Measurements from ENCODE around the gene IQUB. TPM values are rescaled to one million over a fixed set of nuclear protein-coding genes. Genes with fewer than 3 reads are reported as not detected.
"Not testable (repeated sequence)": the region's sequence is repeated elsewhere in the genome, so short reads cannot be mapped to it uniquely, and the experiment has no call there.

Gene IQUB
- total RNA-seq, 1 experiment from 2014 or later, result 0.04 TPM

- CTCF ChIA-PET; H3K9me3 ChIP-seq (ENCODE audit: low read length); DNase-seq; H4K20me1 ChIP-seq (ENCODE audit: low read length); H3K36me3 ChIP-seq (ENCODE audit: low read depth, low read length); H3F3A ChIP-seq (ENCODE audit: low read length, unreplicated experiment); POLR2A ChIA-PET (ENCODE audit: unreplicated experiment); H3K9ac ChIP-seq (ENCODE audit: low read length); ATAC-seq; H3K79me2 ChIP-seq (ENCODE audit: low read length); BruUV-seq (replicated peaks); intact Hi-C loops (cut with micrococcal nuclease); H3K9me2 ChIP-seq (replicated peaks; ENCODE audit: low read length); H3K27ac ChIP-seq (ENCODE audit: low read length): not testable (repeated sequence)
- Histone ChIP-seq H2AFZ (ENCODE audit: low read length) (peak overlapping the region; percentile 45; the same call in 1 of the 2 replicates), H3K4me3 (ENCODE audit: low read length) (peak overlapping the region; percentile 50; the same call in 1 of the 2 replicates), H3K27me3 (ENCODE audit: low read length) (peaks cover 17% of the 10 kb centered on the region), H3K4me2 (ENCODE audit: low read length) (peak overlapping the region; percentile 56; the same call in 1 of the 2 replicates), H3K4me1 (ENCODE audit: insufficient read depth, low read length) (peaks cover 10% of the 10 kb centered on the region; the same call in 1 of the 2 replicates)
- peak; percentile 42 for TF ChIP-seq EZH2 (IDR thresholded peaks at IDR 0.05; ENCODE audit: low read length, unreplicated experiment)
Observed at GRCh38 chr7:123532343-123532742, 2.1 kb downstream of the IQUB start.

GRCh38 chr7:123530035-123530591 is 4.3 kb downstream of the IQUB start:
- H2AFZ ChIP-seq (ENCODE audit: low read length); intact Hi-C loops (cut with micrococcal nuclease); H3K4me3 ChIP-seq (ENCODE audit: low read length); H3K79me2 ChIP-seq (ENCODE audit: low read length); H4K20me1 ChIP-seq (ENCODE audit: low read length); H3K9ac ChIP-seq (ENCODE audit: low read length); CTCF ChIA-PET; H3K27ac ChIP-seq (ENCODE audit: low read length); H3K9me3 ChIP-seq (ENCODE audit: low read length); H3K4me2 ChIP-seq (ENCODE audit: low read length); H3K4me1 ChIP-seq (ENCODE audit: insufficient read depth, low read length); ATAC-seq; POLR2A ChIA-PET (ENCODE audit: unreplicated experiment); DNase-seq; H3K9me2 ChIP-seq (replicated peaks; ENCODE audit: low read length); H3K36me3 ChIP-seq (ENCODE audit: low read depth, low read length); H3F3A ChIP-seq (ENCODE audit: low read length, unreplicated experiment); BruUV-seq (replicated peaks): not testable (repeated sequence)
- peaks cover 17% of the 10 kb centered on the region for H3K27me3 ChIP-seq (ENCODE audit: low read length)

GRCh38 chr7:123528265-123528664 is 6.1 kb downstream of the IQUB start:
- no TSS peak for BruUV-seq (replicated peaks)
- Histone ChIP-seq H3K36me3 (ENCODE audit: low read depth, low read length) (no peaks in the 10 kb centered on the region), H3K9ac (ENCODE audit: low read length) (no peak overlapping the region), H3K4me1 (ENCODE audit: insufficient read depth, low read length) (peaks cover 3% of the 10 kb centered on the region; the same call in 1 of the 2 replicates), H3K4me2 (ENCODE audit: low read length) (peak overlapping the region; percentile 65), H3K9me3 (ENCODE audit: low read length) (no peaks in the 10 kb centered on the region), H3K4me3 (ENCODE audit: low read length) (peak overlapping the region; percentile 45), H3F3A (ENCODE audit: low read length, unreplicated experiment) (no peaks in the 10 kb centered on the region), H4K20me1 (ENCODE audit: low read length) (no peaks in the 10 kb centered on the region), H2AFZ (ENCODE audit: low read length) (0 out of 2 replicates have a peak overlapping the region, but pooled peaks have one; percentile 52), H3K27ac (ENCODE audit: low read length) (no peak overlapping the region), H3K27me3 (ENCODE audit: low read length) (peaks cover 9% of the 10 kb centered on the region), H3K9me2 (replicated peaks; ENCODE audit: low read length) (no peaks in the 10 kb centered on the region), H3K79me2 (ENCODE audit: low read length) (no peaks in the 10 kb centered on the region)
- ChIA-PET POLR2A (ENCODE audit: unreplicated experiment) (interaction anchor here (0.7 kb wide), 1 partner anchor 30 kb away, joined by 5 read pairs; no protein-coding TSS in a partner anchor), CTCF (interaction anchor here (1.6 kb wide), 1 partner anchor 34 kb away, joined by 3 read pairs; no protein-coding TSS in a partner anchor)
- DNase-seq (no peak), ATAC-seq (peak; percentile 60)
- TF ChIP-seq EZH2phosphoT487 (IDR thresholded peaks at IDR 0.05; ENCODE audit: borderline replicate concordance, low read length), result no peak
- TF ChIP-seq CTCF (conservative IDR thresholded peaks at IDR 0.05; ENCODE audit: low read depth, low read length), result no peak
- TF ChIP-seq EZH2 (IDR thresholded peaks at IDR 0.05; ENCODE audit: low read length, unreplicated experiment), result no peak
- intact Hi-C loops (cut with micrococcal nuclease), result no loop called here

GRCh38 chr7:123527712-123528225 is 6.6 kb downstream of the IQUB start:
- BruUV-seq (replicated peaks), result TSS peak; percentile 29
- H3K36me3 ChIP-seq (ENCODE audit: low read depth, low read length); DNase-seq; H3K9me3 ChIP-seq (ENCODE audit: low read length); H3K4me1 ChIP-seq (ENCODE audit: insufficient read depth, low read length); H2AFZ ChIP-seq (ENCODE audit: low read length); H3K9ac ChIP-seq (ENCODE audit: low read length); H3K9me2 ChIP-seq (replicated peaks; ENCODE audit: low read length); H3K27me3 ChIP-seq (ENCODE audit: low read length); H3K79me2 ChIP-seq (ENCODE audit: low read length); H3F3A ChIP-seq (ENCODE audit: low read length, unreplicated experiment); H3K27ac ChIP-seq (ENCODE audit: low read length); intact Hi-C loops (cut with micrococcal nuclease); ATAC-seq; H4K20me1 ChIP-seq (ENCODE audit: low read length): not testable (repeated sequence)
- H3K4me2 ChIP-seq (ENCODE audit: low read length), result peak overlapping the region; percentile 65; the same call in 1 of the 2 replicates
- H3K4me3 ChIP-seq (ENCODE audit: low read length), result peak overlapping the region; percentile 45
- ChIA-PET POLR2A (ENCODE audit: unreplicated experiment) (interaction anchor here (0.7 kb wide), 1 partner anchor 30 kb away, joined by 5 read pairs; no protein-coding TSS in a partner anchor), CTCF (interaction anchor here (1.6 kb wide), 1 partner anchor 34 kb away, joined by 3 read pairs; no protein-coding TSS in a partner anchor)

GRCh38 chr7:123526533-123526932 is 7.9 kb downstream of the IQUB start:
- H3K9me2 ChIP-seq (replicated peaks; ENCODE audit: low read length); H3K79me2 ChIP-seq (ENCODE audit: low read length); H3K27me3 ChIP-seq (ENCODE audit: low read length); POLR2A ChIA-PET (ENCODE audit: unreplicated experiment); DNase-seq; intact Hi-C loops (cut with micrococcal nuclease); H3K4me3 ChIP-seq (ENCODE audit: low read length); BruUV-seq (replicated peaks); H3K9me3 ChIP-seq (ENCODE audit: low read length); H3K9ac ChIP-seq (ENCODE audit: low read length); CTCF ChIA-PET; H4K20me1 ChIP-seq (ENCODE audit: low read length); ATAC-seq; H3K27ac ChIP-seq (ENCODE audit: low read length); H3K4me1 ChIP-seq (ENCODE audit: insufficient read depth, low read length); H3K36me3 ChIP-seq (ENCODE audit: low read depth, low read length); H3K4me2 ChIP-seq (ENCODE audit: low read length); H2AFZ ChIP-seq (ENCODE audit: low read length); H3F3A ChIP-seq (ENCODE audit: low read length, unreplicated experiment): not testable (repeated sequence)

Data from PC-3 (cell line).